Cardiac muscle cell (in vitro differentiated cells and primary cell): Measurements from ENCODE around the gene RGSL1. TPM values are rescaled to one million over a fixed set of nuclear protein-coding genes. Genes with fewer than 3 reads are reported as not detected.

Experiments
- DNase-seq, 2 donors: peaks; one replicate each; pipeline versions ENCODE4 v3.0.0 to v3.0.0-alpha.2; 2010 to 2017; ENCODE audit warnings: low read depth in 1 of 2, low spot score in 1 of 2
- H3K27ac ChIP-seq: fragments of 200-600 bp; sonication (generic); 2 replicates; pipeline ENCODE4 v1.5.1; 2016
- H3K27me3 ChIP-seq: fragments of 200-600 bp; sonication (generic); 2 replicates; pipeline ENCODE4 v1.6.0; 2016; ENCODE audit warnings: control low read depth
- H3K36me3 ChIP-seq: fragments of 200-600 bp; sonication (generic); 2 replicates; pipeline ENCODE4 v1.5.1; 2016; ENCODE audit warnings: control low read depth
- H3K4me1 ChIP-seq: fragments of 200-600 bp; sonication (generic); 2 replicates; pipeline ENCODE4 v1.8.1; 2017; ENCODE audit warnings: low read depth, mild to moderate bottlenecking, mixed run types
- H3K4me3 ChIP-seq: fragments of 200-600 bp; sonication (generic); 2 replicates; pipeline ENCODE4 v1.5.1; 2016; ENCODE audit warnings: mild to moderate bottlenecking
- H3K9me3 ChIP-seq: fragments of 200-600 bp; sonication (generic); 2 replicates; pipeline ENCODE4 v1.5.1; 2017; ENCODE audit warnings: low read depth, mild to moderate bottlenecking, control low read depth
- polyA plus RNA-seq: library from polyadenylated mRNA; unstranded; fragments of >200 nt; fragmentation: Nextera tagmentation; extraction: Ambion mirVana; gene quantifications from 2 replicates; pipeline ENCODE4 v1.2.1, GENCODE V29; 2016
- total RNA-seq: library from RNA; depleted of rRNA; stranded (reverse); fragments of >200 nt; gene quantifications from 2 replicates; pipeline ENCODE4 v1.2.3, GENCODE V29; 2016
- TF ChIP-seq, protein P1 (sequence below): IDR thresholded peaks from 2 replicates; pipeline ENCODE4 v1.5.1; 2012; ENCODE audit warnings: low read depth, mild to moderate bottlenecking, low read length

Gene RGSL1
- total and polyA plus RNA-seq, 2 experiments from 2014 or later, result not detected

DNA sequence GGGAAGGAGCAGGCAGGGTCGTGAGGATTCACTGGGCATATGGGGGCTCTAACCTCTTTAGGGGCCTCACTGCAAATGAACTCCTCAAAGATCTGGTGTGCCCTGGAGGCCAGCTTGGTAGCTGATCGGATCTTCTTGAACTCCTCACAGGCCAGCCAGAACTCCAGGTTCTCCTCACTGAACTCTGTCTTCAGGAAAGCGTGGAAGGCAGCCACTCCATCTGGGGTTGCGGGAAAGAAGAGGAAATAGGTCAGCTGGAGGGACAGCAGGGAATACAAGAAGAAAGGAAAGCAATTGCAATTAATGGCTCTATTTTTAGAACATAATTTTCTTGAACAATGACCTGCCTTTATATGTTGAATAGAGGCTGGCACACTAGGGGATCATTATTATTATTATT, 152.0 kb downstream of the RGSL1 start:
- TF ChIP-seq, protein P1, sequence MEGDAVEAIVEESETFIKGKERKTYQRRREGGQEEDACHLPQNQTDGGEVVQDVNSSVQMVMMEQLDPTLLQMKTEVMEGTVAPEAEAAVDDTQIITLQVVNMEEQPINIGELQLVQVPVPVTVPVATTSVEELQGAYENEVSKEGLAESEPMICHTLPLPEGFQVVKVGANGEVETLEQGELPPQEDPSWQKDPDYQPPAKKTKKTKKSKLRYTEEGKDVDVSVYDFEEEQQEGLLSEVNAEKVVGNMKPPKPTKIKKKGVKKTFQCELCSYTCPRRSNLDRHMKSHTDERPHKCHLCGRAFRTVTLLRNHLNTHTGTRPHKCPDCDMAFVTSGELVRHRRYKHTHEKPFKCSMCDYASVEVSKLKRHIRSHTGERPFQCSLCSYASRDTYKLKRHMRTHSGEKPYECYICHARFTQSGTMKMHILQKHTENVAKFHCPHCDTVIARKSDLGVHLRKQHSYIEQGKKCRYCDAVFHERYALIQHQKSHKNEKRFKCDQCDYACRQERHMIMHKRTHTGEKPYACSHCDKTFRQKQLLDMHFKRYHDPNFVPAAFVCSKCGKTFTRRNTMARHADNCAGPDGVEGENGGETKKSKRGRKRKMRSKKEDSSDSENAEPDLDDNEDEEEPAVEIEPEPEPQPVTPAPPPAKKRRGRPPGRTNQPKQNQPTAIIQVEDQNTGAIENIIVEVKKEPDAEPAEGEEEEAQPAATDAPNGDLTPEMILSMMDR, result no peak
- Histone ChIP-seq H3K27ac (no peak overlapping the region), H3K27me3 (peaks cover 12% of the 10 kb centered on the region), H3K9me3 (no peaks in the 10 kb centered on the region), H3K4me3 (no peak overlapping the region), H3K4me1 (peaks cover 4% of the 10 kb centered on the region), H3K36me3 (no peaks in the 10 kb centered on the region)
- DNase-seq, result no peak

DNA sequence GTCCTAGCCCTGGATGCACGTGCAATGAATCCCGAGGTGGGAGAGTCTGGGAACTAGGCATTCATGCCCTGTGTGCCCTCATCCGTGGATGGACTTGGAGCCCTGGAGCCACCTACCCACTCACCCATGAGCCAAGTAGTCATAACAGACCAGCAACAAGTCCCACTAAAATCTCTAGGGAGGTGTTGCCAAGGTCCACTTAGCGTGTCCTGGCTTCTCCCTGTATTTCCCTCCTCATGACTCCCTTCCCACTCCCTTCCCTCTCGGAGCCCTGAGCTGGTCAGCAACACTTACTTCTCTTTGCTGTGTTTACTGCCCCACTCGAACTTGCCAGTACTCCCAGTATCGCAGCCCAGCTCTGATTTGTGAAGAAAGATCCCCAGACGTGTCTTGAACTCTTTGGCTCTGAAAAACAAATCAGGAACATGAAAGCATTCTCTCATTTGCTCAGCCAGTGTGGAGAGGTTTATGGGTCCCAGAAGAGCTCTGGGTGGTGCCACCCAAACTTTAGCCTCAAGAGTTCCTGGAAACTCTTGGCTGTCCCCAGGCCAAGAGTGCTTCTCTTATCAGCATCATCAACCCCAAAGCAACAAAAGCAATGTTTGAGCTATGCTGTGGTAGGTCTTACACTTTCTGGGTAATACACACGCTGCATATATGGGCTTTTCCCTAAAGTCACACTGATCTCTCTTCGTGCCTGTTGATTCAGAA, 153.1 kb downstream of the RGSL1 start:
- Histone ChIP-seq H3K4me3 (no peak overlapping the region), H3K4me1 (peaks cover 4% of the 10 kb centered on the region), H3K27me3 (peaks cover 19% of the 10 kb centered on the region), H3K36me3 (no peaks in the 10 kb centered on the region), H3K9me3 (no peaks in the 10 kb centered on the region), H3K27ac (no peak overlapping the region)
- TF ChIP-seq, protein P1, result no peak
- DNase-seq, result no peak

DNA sequence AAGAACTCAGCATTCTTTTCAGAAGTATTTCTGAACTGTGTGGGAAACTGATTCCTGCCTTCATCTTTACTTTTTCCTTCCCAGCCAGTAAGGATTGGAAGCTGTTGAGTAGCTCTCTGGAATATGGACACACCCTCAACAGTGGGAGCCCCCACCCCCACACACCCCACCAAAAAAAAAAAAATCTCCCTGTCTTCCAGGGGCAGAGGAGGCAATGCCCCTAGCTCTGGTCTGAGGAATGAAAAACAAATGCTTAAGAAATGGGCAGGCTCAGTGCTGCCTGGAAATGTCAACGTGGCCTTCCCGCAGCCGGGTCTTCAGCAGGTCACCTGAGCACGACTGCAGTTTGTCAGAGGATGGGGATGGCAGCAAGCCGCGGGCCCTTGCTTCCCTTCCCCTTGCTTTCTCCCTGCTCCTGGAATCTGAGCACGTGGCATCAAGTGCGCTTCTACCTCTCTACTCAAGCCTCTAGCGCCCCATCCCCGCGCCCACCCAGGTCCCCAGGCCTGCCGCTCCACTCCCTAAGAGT, 153.8 kb downstream of the RGSL1 start:
- peak in 1 of 2 donors; percentile 50 for DNase-seq
- Histone ChIP-seq H3K4me1 (peaks cover 4% of the 10 kb centered on the region), H3K4me3 (peak overlapping the region; percentile 21), H3K27ac (no peak overlapping the region), H3K27me3 (peaks cover 19% of the 10 kb centered on the region), H3K9me3 (no peaks in the 10 kb centered on the region), H3K36me3 (no peaks in the 10 kb centered on the region)
- TF ChIP-seq, protein P1, result no peak

DNA sequence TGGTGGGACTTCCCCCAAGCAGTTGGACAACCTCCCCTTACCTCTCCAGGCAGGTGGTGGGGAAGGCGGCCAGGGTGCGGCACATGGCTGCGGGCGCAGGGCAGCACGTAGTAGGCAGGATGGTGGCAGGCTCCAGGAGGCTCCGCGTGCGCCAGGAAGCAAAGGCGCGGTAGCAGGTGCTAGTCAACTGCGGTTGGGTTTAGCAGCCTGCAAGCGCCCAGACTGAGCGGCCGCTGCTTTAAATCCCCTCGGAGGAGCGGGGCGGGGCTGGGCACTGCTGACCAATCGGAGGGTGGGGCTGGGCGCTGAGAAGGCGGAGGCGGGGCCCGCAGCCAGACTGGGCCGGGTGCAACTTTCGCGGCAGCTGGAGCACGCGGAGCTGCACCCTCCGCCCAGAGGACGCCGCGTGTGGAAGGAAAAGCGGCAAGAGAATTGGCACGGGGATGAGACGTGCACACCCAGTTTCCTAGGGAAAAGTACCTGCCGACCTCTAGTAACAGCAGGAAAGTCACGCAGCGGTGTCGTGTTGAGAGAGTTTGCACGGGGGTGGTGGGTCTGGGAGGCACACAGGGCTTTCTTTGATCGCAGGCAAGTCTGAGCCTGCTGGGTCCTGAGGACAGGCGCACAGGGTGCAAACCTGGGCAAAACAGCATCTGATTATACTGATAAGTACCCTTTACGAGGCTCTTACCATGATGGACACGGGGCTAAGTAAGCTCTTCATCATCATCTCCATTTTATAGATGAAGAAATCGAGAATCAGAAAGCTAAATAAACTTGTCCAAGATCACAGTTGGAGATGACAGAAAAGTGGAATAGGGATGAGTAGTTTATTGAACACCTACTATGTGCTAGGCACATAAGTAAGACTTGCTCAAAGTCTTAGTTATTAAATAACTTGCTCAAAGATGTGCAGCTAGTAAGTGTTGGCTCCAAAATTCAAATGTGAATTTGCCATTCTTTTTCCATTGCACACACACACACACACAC, 154.5 kb downstream of the RGSL1 start, which contains the start of gene RGS16:
TSS of gene RGS16 (minus strand) at position 215 of the 990 bp plus-strand sequence. CDS start at position 85, 130 bp downstream.
- peaks cover 4% of the 10 kb centered on the region for H3K4me1 ChIP-seq
- H3K9me3 ChIP-seq, result no peaks in the 10 kb centered on the region
- H3K4me3 ChIP-seq, result peak within 1 kb of the TSS; percentile 21
- DNase-seq, result peak; percentile 90 to 93
- no peaks in the 10 kb centered on the region for H3K36me3 ChIP-seq
- peaks cover 19% of the 10 kb centered on the region for H3K27me3 ChIP-seq
- TF ChIP-seq, protein P1, result no peak
- H3K27ac ChIP-seq, result no peak within 1 kb of the TSS

DNA sequence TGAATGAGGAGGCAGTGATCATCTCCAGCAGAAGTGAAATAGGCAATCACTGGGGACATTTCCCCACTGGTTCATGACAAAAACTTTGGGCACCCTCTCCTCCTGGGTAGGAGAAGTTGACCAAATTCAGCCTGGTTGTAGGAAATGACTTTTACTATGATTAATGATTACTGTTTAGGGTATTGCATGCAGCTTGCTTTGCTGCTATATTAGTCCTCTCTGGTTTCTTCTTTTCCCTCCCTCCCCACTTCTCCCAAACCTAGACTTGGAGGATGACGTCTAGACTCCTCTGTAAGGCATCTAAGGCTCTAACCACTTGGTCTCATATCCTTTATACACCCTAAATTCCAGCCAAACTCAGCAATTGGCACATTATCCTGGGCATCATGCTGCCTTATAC, 157.6 kb downstream of the RGSL1 start:
- TF ChIP-seq, protein P1, result no peak
- no peak for DNase-seq
- peaks cover 19% of the 10 kb centered on the region for H3K27me3 ChIP-seq
- no peak overlapping the region for H3K4me3 ChIP-seq
- no peak overlapping the region for H3K27ac ChIP-seq
- no peaks in the 10 kb centered on the region for H3K9me3 ChIP-seq
- no peaks in the 10 kb centered on the region for H3K4me1 ChIP-seq
- no peaks in the 10 kb centered on the region for H3K36me3 ChIP-seq
